H1 (cell line): ENCODE results near the gene ATP10D. TPM values are rescaled to one million over a fixed set of nuclear protein-coding genes. Genes with fewer than 3 reads are reported as not detected.

Experiments
- BRCA1 ChIP-seq: IDR thresholded peaks from 2 replicates; pipeline ENCODE4 v1.6.1; 2012; ENCODE audit warnings: low read depth, low read length, improper control_type of control experiment
- FOSL1 ChIP-seq: IDR thresholded peaks from 2 replicates; pipeline ENCODE4 v1.6.1; 2011; ENCODE audit warnings: mild to moderate bottlenecking, low read depth, low read length, moderate library complexity; ENCODE audit not compliant: insufficient read depth
- HDAC2 ChIP-seq, 2 experiments: fragments of 300-600 bp in 1 of 2; sonication (generic) in 1 of 2; IDR thresholded peaks; 2 replicates each; pipeline ENCODE4 v1.6.1; 2011 to 2012; ENCODE audit warnings: low read depth in 2 of 2, low read length in 2 of 2, mild to moderate bottlenecking in 2 of 2, moderate library complexity in 2 of 2, borderline replicate concordance in 1 of 2, inconsistent platforms in 1 of 2
- POU5F1 ChIP-seq: IDR thresholded peaks from 2 replicates; pipeline ENCODE4 v1.6.1; 2011; ENCODE audit warnings: low read depth, mild to moderate bottlenecking, low read length, moderate library complexity
- SP1 ChIP-seq: IDR thresholded peaks from 2 replicates; pipeline ENCODE4 v1.6.1; 2011; ENCODE audit warnings: low read depth, low read length
- SUZ12 ChIP-seq: fragments of 200-600 bp; sonication (generic); IDR thresholded peaks from 2 replicates; pipeline ENCODE4 v1.6.1; 2012; ENCODE audit warnings: mild to moderate bottlenecking, inconsistent platforms, low read length, moderate library complexity, mixed read lengths
- TAF7 ChIP-seq: optimal IDR thresholded peaks from 2 replicates; pipeline ENCODE3; 2011; ENCODE audit warnings: low read depth, mild to moderate bottlenecking, inconsistent platforms, low read length, moderate library complexity, borderline replicate concordance
- polyA plus RNA-seq, 7 experiments: library from polyadenylated mRNA; depleted of rRNA in 3 of 7; stranded (reverse) in 5 of 7; unstranded in 2 of 7; fragments of >200 nt in 5 of 7; fragments of 200-250 nt in 2 of 7; gene quantifications; 1 replicate in 5 of 7; 2 replicates in 1 of 7; 4 replicates in 1 of 7; pipeline versions ENCODE4 v1.2.1 to v1.2.3, GENCODE V29; 2011 to 2013; ENCODE audit warnings: missing spikeins in 2 of 7, mixed read lengths in 2 of 7
- total RNA-seq: library from RNA; stranded (reverse); fragmentation: NEBNext Ultra II Directional; extraction: Animal tissue kit (Norgen Biotek cat#: 25700); gene quantifications from 2 replicates; pipeline ENCODE4 v1.2.1, GENCODE V29; 2021
- TF ChIP-seq, protein P1 (sequence below): IDR thresholded peaks from 2 replicates; pipeline ENCODE4 v1.6.1; 2011; ENCODE audit warnings: low read depth, mild to moderate bottlenecking, low read length; ENCODE audit not compliant: insufficient read depth

Gene ATP10D
- total and polyA plus RNA-seq, 2 of the 8 experiments (the other 6 are each of a cell fraction or from before 2014, with no cell fraction given): 2.9 to 5.9 TPM

GRCh38 chr4:47499700-47500099 is 14.6 kb downstream of the ATP10D start (continued):
- no peak for TF ChIP-seq SUZ12
- TF ChIP-seq FOSL1: no peak
- no peak for TF ChIP-seq SP1
- TF ChIP-seq, protein P1, sequence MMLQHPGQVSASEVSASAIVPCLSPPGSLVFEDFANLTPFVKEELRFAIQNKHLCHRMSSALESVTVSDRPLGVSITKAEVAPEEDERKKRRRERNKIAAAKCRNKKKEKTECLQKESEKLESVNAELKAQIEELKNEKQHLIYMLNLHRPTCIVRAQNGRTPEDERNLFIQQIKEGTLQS: no peak
- TF ChIP-seq POU5F1: no peak
- TF ChIP-seq TAF7: no peak
- no peak for TF ChIP-seq HDAC2 (IDR thresholded peaks at IDR 0.05; ENCODE audit: borderline replicate concordance in 1 of 2, low read depth in 2 of 2, low read length in 2 of 2)
- no peak for TF ChIP-seq BRCA1
